HG03354 (cell line): ENCODE data around the gene ZNF486.
"Not testable (repeated sequence)": the region's sequence is repeated elsewhere in the genome, so short reads cannot be mapped to it uniquely, and the experiment has no call there.

ENCODE experiments used
- ATAC-seq: cut with Tn5 transposase; IDR thresholded peaks from one replicate; pipeline ENCODE4 v1.9.1; 2021; ENCODE audit warnings: mild to moderate bottlenecking; ENCODE audit not compliant: unreplicated experiment, poor library complexity, severe bottlenecking

Gene ZNF486

GRCh38 chr19:20167020-20167644, at the start of gene ZNF486:
Gene ZNF486 (plus strand): TSS chr19:20167214. CDS start chr19:20167331, 117 bp downstream.
- peak; percentile 97 for ATAC-seq

GRCh38 chr19:20118064-20118839, 48.8 kb upstream of the ZNF486 start:
- not testable (repeated sequence) for ATAC-seq

GRCh38 chr19:20124879-20125278, 42.1 kb upstream of the ZNF486 start:
- ATAC-seq = no peak

- not testable (repeated sequence) for ATAC-seq
Measured at GRCh38 chr19:20132933-20133332, 34.1 kb upstream of the ZNF486 start.

- ATAC-seq = not testable (repeated sequence)
Measured at GRCh38 chr19:20137714-20138113, 29.3 kb upstream of the ZNF486 start.

- no peak for ATAC-seq
Measured at GRCh38 chr19:20151617-20152145, 15.3 kb upstream of the ZNF486 start.

- ATAC-seq = not testable (repeated sequence)
Measured at GRCh38 chr19:20152506-20152905, 14.5 kb upstream of the ZNF486 start.

- no peak for ATAC-seq
Measured at GRCh38 chr19:20153281-20153680, 13.7 kb upstream of the ZNF486 start.

GRCh38 chr19:20154636-20155035, 12.4 kb upstream of the ZNF486 start:
- ATAC-seq = no peak

- no peak for ATAC-seq
Measured at GRCh38 chr19:20162821-20163220, 4.2 kb upstream of the ZNF486 start.

- ATAC-seq = no peak
Measured at GRCh38 chr19:20164456-20164855, 2.6 kb upstream of the ZNF486 start.

GRCh38 chr19:20165971-20166592, 932 bp upstream of the ZNF486 start:
- no peak for ATAC-seq

GRCh38 chr19:20167651-20168122, 673 bp downstream of the ZNF486 start:
- no peak for ATAC-seq

GRCh38 chr19:20171285-20171684, 4.3 kb downstream of the ZNF486 start:
- no peak for ATAC-seq

- ATAC-seq = not testable (repeated sequence)
Measured at GRCh38 chr19:20175848-20176247, 8.8 kb downstream of the ZNF486 start.

- not testable (repeated sequence) for ATAC-seq
Measured at GRCh38 chr19:20179956-20180355, 12.9 kb downstream of the ZNF486 start.

GRCh38 chr19:20182222-20182785, 15.3 kb downstream of the ZNF486 start:
- no peak for ATAC-seq

- ATAC-seq = no peak
Measured at GRCh38 chr19:20186174-20186573, 19.2 kb downstream of the ZNF486 start.

GRCh38 chr19:20197747-20198146, 30.7 kb downstream of the ZNF486 start:
- no peak for ATAC-seq

- ATAC-seq = no peak
Measured at GRCh38 chr19:20209051-20209450, 42.0 kb downstream of the ZNF486 start.
